Stimulated activated CD8-positive, alpha-beta memory T cell treated with anti-CD3 and anti-CD28 coated beads, Interleukin-15, amount 100 ng/mL, for 48 hours (primary cell): ENCODE measurements around the gene RSPH9.
"Not testable (repeated sequence)": the region's sequence is repeated elsewhere in the genome, so short reads cannot be mapped to it uniquely, and the experiment has no call there.

ENCODE experiments used
- DNase-seq, 2 donors: peaks; one replicate each; pipeline ENCODE4 v3.0.0-alpha.2; 2020; ENCODE audit warnings: low read depth in 2 of 2

Gene RSPH9

GRCh38 chr6:43687079-43687436 is 42.2 kb downstream of the RSPH9 start:
- DNase-seq, result no peak

GRCh38 chr6:43687437-43688347 is 42.9 kb downstream of the RSPH9 start, which contains the start of gene MRPS18A:
TSS of gene MRPS18A (minus strand) at chr6:43687791. CDS start at chr6:43687779, 12 bp downstream.
- DNase-seq, result peak; percentile 78 to 81

GRCh38 chr6:43689421-43689820 is 44.6 kb downstream of the RSPH9 start:
- DNase-seq, result no peak

GRCh38 chr6:43695215-43695966 is 50.6 kb downstream of the RSPH9 start:
- no peak for DNase-seq

GRCh38 chr6:43695967-43696291 is 51.1 kb downstream of the RSPH9 start:
- DNase-seq, result no peak

- DNase-seq, result no peak
These were observed 52.6 kb downstream of the RSPH9 start for GRCh38 chr6:43697421-43697820.

GRCh38 chr6:43698584-43699349 is 53.9 kb downstream of the RSPH9 start:
- no peak for DNase-seq

GRCh38 chr6:43699564-43700186 is 54.8 kb downstream of the RSPH9 start:
- DNase-seq, result no peak

GRCh38 chr6:43700939-43701560 is 56.2 kb downstream of the RSPH9 start:
- DNase-seq, result not testable (repeated sequence)

- no peak for DNase-seq
These were observed 57.3 kb downstream of the RSPH9 start for GRCh38 chr6:43702171-43702533.

- DNase-seq, result no peak
These were observed 58.0 kb downstream of the RSPH9 start for GRCh38 chr6:43702534-43703440.

GRCh38 chr6:43703512-43704429 is 58.9 kb downstream of the RSPH9 start:
- DNase-seq, result no peak

GRCh38 chr6:43705996-43706395 is 61.2 kb downstream of the RSPH9 start:
- no peak for DNase-seq

GRCh38 chr6:43706788-43707187 is 62.0 kb downstream of the RSPH9 start:
- DNase-seq, result no peak

- DNase-seq, result no peak
These were observed 62.4 kb downstream of the RSPH9 start for GRCh38 chr6:43707269-43707668.

- no peak for DNase-seq
These were observed 62.9 kb downstream of the RSPH9 start for GRCh38 chr6:43707767-43708166.

- no peak for DNase-seq
These were observed 64.2 kb downstream of the RSPH9 start for GRCh38 chr6:43708860-43709653.

GRCh38 chr6:43709654-43710303 is 64.9 kb downstream of the RSPH9 start:
- DNase-seq, result no peak
